GM12892 (cell line): Measurements from ENCODE around the gene HERPUD1.

Source experiments
- POLR2A ChIP-seq: IDR thresholded peaks from 2 replicates; pipeline ENCODE4 v1.6.1; 2011; ENCODE audit warnings: low read depth, low read length, control low read depth
- POLR2AphosphoS5 ChIP-seq: IDR thresholded peaks from 2 replicates; pipeline ENCODE4 v1.6.1; 2011; ENCODE audit warnings: low read depth, low read length, control low read depth
- TAF1 ChIP-seq: IDR thresholded peaks from 2 replicates; pipeline ENCODE4 v1.6.1; 2011; ENCODE audit warnings: low read depth, mild to moderate bottlenecking, control low read depth, low read length, borderline replicate concordance

- TF ChIP-seq POLR2AphosphoS5: no peak
- TF ChIP-seq POLR2A: no peak
- TF ChIP-seq TAF1: no peak
These were observed 54.4 kb downstream of the HERPUD1 start for GRCh38 chr16:56986361-56986760.
